Ecto neural progenitor cell (in vitro differentiated cells): Measurements from ENCODE around the gene MYADM.
A peak's percentile ranks its signal among the peaks of the same experiment; 100 is the strongest.

Experiments used
- DNase-seq: peaks from one replicate; pipeline ENCODE4 v3.0.0-alpha.2; 2018; ENCODE audit warnings: low spot score

The MYADM gene

DNA sequence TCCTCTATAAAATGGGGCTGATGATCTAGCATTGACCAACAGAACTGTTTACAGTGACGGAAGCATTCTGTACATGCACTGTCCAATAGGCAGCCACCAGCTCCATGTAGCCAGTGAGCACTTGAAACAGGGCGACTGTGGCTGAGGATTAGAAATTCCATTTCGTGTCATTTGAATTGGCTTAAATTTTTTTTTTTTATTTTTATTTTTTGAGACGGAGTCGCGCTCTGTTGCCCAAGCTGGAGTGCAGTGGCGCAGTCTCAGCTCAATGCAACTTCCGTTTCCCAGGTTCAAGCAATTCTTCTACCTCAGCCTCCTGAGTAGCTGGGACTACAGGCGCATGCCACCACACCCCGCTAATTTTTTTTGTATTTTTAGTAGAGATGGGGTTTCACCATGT is 17.4 kb downstream of the MYADM start:
- DNase-seq, result no peak

DNA sequence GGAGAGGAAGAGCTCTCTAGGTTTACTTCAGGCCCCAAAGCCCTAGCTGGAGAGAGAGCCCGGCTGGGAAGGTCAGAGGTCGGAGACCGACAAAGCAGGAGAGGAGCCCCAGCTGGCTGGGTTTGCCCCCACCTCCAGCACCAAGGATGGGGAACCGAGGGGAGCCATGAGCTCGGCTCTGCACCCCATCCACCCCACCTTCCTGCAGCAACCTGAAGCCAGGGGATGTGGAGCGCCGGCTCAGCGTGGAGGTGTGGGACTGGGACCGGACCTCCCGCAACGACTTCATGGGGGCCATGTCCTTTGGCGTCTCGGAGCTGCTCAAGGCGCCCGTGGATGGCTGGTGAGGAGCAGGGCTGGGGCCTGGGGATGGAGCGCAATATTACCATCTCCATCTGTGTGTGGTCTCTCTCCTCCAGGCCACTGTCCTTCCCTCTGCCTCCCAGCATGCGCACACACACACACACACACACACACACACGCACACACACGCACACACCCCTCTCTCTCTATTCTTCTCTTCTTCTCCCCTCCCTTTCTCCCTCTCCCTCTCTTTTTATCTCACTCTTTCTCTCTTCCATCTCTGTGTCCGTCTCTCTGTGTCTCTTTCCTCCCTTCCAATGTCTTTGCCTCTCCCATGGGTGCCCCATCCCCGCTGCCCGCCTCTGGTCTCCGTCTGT is 24.8 kb downstream of the MYADM start:
- no peak for DNase-seq

DNA sequence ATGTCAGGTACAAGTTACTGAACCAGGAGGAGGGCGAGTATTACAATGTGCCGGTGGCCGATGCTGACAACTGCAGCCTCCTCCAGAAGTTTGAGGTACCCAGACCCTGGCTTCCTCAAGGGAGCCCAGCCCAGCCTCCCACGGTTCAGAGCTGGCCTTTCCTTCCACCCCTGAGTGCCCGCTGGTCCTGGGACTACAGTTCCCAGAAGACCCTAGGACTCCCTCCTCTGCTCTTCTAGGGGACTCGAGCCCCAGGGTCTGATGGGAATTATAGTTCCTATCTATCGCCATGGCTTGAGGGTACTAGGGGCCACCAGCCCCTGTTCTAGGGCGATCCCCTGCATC is 25.3 kb downstream of the MYADM start:
- DNase-seq, result peak; percentile 63

- no peak for DNase-seq
Observed at GRCh38 chr19:53894707-53895106, 27.0 kb downstream of the MYADM start.

- no peak for DNase-seq
Observed at GRCh38 chr19:53896682-53897081, 29.0 kb downstream of the MYADM start.

DNA sequence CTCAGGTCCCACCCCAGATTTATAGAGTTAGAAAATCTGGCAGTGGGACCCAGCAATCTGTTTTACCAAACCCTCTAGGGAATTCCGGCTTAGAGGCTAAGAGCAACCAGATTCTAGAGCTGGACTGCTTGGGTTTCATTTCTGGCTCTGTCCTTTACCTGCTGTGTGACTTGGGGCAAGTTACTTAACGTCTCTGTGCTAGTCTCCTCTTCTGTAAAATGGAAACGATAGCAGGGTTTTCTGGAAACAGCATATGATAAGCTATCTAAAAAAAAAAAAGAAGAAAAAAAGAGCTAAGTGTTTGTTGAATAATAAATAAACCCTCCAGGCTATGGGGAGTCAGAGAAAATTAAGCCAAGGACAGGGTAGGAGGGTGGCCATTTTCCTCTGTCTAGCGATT is 29.8 kb downstream of the MYADM start:
- DNase-seq, result no peak

GRCh38 chr19:53898166-53898565 is 30.5 kb downstream of the MYADM start:
- DNase-seq, result no peak

- peak; percentile 93 for DNase-seq
Observed at GRCh38 chr19:53898636-53899341, 31.1 kb downstream of the MYADM start.

DNA sequence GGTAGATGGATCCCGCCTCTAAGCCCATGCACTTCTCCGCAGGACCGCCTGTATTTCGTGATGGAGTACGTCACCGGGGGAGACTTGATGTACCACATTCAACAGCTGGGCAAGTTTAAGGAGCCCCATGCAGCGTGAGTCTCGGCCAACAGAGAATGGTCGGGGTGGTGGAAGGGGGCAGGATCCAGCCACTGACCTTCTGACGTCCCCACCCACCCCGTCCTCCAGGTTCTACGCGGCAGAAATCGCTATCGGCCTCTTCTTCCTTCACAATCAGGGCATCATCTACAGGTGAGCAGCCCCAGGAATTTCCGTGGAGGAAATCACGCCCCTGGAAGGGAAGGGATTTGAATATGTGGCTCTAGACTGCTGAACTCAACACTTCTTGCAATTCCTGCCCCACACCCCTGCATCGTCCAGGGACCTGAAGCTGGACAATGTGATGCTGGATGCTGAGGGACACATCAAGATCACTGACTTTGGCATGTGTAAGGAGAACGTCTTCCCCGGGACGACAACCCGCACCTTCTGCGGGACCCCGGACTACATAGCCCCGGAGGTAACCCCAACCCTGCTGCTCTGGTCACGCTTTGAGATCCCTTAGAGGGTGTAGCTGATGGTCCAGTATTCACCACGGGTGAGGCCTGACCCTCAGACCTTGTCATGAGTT is 32.6 kb downstream of the MYADM start:
- DNase-seq, result no peak

- no peak for DNase-seq
Observed at GRCh38 chr19:53903055-53903680, 35.5 kb downstream of the MYADM start.

- no peak for DNase-seq
Observed at GRCh38 chr19:53904909-53905308, 37.2 kb downstream of the MYADM start.

- no peak for DNase-seq
Observed at GRCh38 chr19:53905787-53906186, 38.1 kb downstream of the MYADM start.

GRCh38 chr19:53906211-53907192 is 38.8 kb downstream of the MYADM start:
- DNase-seq, result peak; percentile 82

DNA sequence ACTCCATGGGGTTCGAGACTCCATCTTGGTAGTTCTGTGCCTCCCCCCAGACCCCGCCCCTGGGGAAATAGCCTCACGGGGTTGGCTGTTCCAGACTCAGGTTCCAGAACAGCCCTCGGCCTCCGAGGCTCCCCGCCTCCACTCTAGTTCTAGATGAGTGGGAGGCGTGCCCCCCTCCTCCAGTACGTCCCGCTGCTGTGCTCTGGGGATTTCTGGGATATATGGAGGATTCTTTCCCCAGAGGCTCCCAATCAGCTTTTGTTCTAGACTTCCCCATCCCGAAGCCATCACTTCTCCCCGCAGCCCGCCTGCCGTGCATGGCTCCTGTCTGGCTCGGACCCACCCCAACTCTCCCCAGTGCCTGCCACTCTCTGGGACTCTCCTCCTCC is 39.5 kb downstream of the MYADM start:
- no peak for DNase-seq

DNA sequence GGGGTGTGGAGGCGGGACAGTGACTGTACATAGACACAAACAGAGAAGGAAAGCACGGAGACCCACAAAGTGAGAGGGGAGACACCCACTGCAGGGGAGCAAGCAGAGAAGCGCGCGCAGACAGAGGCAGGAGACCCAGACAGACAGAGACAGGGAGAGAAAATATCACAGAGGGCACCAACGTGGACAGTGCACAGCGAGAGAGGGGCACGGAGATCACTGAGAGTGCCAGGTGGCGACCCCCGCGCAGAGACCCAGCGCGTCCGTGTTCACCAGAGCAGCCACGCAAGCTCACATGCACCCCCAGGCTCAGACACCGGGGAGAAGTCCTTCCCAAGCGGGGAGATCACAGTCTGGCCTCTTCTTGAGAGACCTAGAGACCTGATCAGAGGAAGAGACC is 40.0 kb downstream of the MYADM start:
- DNase-seq, result no peak

GRCh38 chr19:53908106-53908934 is 40.6 kb downstream of the MYADM start:
- DNase-seq, result peak; percentile 83

GRCh38 chr19:53908935-53909415 is 41.3 kb downstream of the MYADM start, which contains the start of gene CACNG7:
Gene CACNG7 (plus strand): TSS chr19:53909278. CDS start chr19:53912832, 3,554 bp downstream.
- DNase-seq, result peak; percentile 67

GRCh38 chr19:53909471-53910169 is 41.9 kb downstream of the MYADM start:
- DNase-seq, result peak; percentile 65

- peak; percentile 73 for DNase-seq
Observed at GRCh38 chr19:53910170-53910518, 42.5 kb downstream of the MYADM start.

DNA sequence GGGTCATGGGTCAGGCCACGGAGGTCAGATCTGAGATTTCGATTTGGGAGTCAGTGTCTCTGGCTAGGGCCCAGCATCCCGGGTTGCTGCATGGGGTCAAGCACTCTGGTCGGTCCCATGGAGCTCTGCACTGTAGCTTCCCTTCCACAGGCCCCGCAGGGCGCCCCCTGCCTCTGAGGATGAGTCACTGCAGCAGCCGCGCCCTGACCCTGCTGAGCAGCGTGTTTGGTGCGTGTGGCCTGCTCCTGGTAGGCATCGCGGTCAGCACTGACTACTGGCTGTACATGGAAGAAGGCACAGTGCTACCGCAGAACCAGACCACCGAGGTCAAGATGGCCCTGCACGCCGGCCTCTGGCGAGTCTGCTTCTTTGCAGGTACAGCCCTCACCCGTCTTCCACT is 45.0 kb downstream of the MYADM start:
- peak; percentile 73 for DNase-seq
